Loucy (cell line): ENCODE data around the gene ANXA5.

Experiments used
- H2AFZ ChIP-seq: fragments of 200-600 bp; sonication (generic); 2 replicates; pipeline ENCODE4 v1.6.0; 2016; ENCODE audit warnings: antibody characterized with exemption, mild to moderate bottlenecking, low read length, moderate library complexity
- H3F3A ChIP-seq: fragments of 200-600 bp; 2 replicates; pipeline ENCODE4 v1.6.0; 2016; ENCODE audit warnings: antibody characterized with exemption, low read depth, mild to moderate bottlenecking
- H3K27me3 ChIP-seq: fragments of 200-600 bp; sonication (generic); 2 replicates; pipeline ENCODE4 v1.6.1; 2014; ENCODE audit warnings: low read length, mild to moderate bottlenecking; ENCODE audit not compliant: insufficient read depth, poor library complexity, severe bottlenecking
- H3K36me3 ChIP-seq: fragments of 200-600 bp; sonication (generic); 2 replicates; pipeline ENCODE4 v1.6.1; 2016; ENCODE audit warnings: low read length; ENCODE audit not compliant: insufficient read depth
- H3K4me1 ChIP-seq: fragments of 200-600 bp; sonication (generic); 2 replicates; pipeline ENCODE4 v1.5.1; 2014; ENCODE audit warnings: low read length, mild to moderate bottlenecking; ENCODE audit not compliant: insufficient read depth, poor library complexity, severe bottlenecking
- H3K4me2 ChIP-seq: fragments of 200-600 bp; sonication (generic); 2 replicates; pipeline ENCODE4 v1.6.0; 2014; ENCODE audit warnings: antibody characterized with exemption, low read length, low read depth, mild to moderate bottlenecking; ENCODE audit not compliant: poor library complexity, severe bottlenecking
- H3K4me3 ChIP-seq: fragments of 200-600 bp; sonication (generic); 2 replicates; pipeline ENCODE4 v1.5.1; 2014; ENCODE audit warnings: low read length, mild to moderate bottlenecking, mixed read lengths; ENCODE audit not compliant: poor library complexity, severe bottlenecking
- H3K79me2 ChIP-seq: fragments of 200-600 bp; sonication (generic); 2 replicates; pipeline ENCODE4 v1.6.1; 2014; ENCODE audit warnings: low read length; ENCODE audit not compliant: insufficient read depth
- H3K9ac ChIP-seq: fragments of 200-600 bp; sonication (generic); 2 replicates; pipeline ENCODE4 v1.6.0; 2014; ENCODE audit warnings: mild to moderate bottlenecking, low read depth, low read length, moderate library complexity; ENCODE audit not compliant: poor library complexity, severe bottlenecking
- H3K9me2 ChIP-seq: fragments of 200-600 bp; sonication (generic); replicated peaks from 2 replicates; pipeline ENCODE4 v1.6.1; 2016; ENCODE audit warnings: low read depth, low read length, mixed read lengths
- H3K9me3 ChIP-seq: fragments of 200-600 bp; sonication (generic); 2 replicates; pipeline ENCODE4 v1.6.1; 2014; ENCODE audit warnings: mild to moderate bottlenecking, antibody characterized with exemption, low read length, low read depth; ENCODE audit not compliant: insufficient read depth
- H4K20me1 ChIP-seq: fragments of 200-600 bp; sonication (generic); 2 replicates; pipeline ENCODE4 v1.6.0; 2014; ENCODE audit warnings: antibody characterized with exemption, low read length, mild to moderate bottlenecking; ENCODE audit not compliant: insufficient read depth, poor library complexity, severe bottlenecking
- EZH2phosphoT487 ChIP-seq: fragments of 200-600 bp; IDR thresholded peaks from 2 replicates; pipeline ENCODE4 v1.6.1; 2018; ENCODE audit warnings: antibody characterized with exemption, mild to moderate bottlenecking, moderate library complexity, borderline replicate concordance
- TF ChIP-seq, protein P1 (sequence below): fragments of 200-600 bp; sonication (generic); conservative IDR thresholded peaks from 2 replicates; pipeline ENCODE4 v1.5.1; 2014; ENCODE audit warnings: mild to moderate bottlenecking, antibody characterized with exemption, low read length

The ANXA5 gene

DNA sequence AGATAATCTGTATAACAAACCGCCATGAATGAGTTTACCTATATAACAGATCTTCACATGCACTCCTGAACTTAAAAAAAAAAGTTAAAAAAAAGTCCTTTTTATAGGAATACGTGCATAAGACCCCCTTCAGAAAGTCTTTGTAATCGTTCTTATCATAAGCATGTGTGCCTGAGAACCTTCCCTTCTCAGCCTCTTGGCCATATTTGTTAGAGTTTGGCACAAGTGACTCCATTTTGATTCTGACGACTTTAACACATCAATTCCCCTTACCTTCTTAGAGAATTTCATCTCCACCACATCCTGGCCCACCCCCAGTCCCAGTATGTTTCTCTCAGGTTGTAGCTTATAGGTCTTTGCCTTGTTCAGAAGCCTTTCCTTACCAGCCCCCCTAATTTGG lies 16.0 kb upstream of the ANXA5 start:
- H2AFZ ChIP-seq: no peak overlapping the region

DNA sequence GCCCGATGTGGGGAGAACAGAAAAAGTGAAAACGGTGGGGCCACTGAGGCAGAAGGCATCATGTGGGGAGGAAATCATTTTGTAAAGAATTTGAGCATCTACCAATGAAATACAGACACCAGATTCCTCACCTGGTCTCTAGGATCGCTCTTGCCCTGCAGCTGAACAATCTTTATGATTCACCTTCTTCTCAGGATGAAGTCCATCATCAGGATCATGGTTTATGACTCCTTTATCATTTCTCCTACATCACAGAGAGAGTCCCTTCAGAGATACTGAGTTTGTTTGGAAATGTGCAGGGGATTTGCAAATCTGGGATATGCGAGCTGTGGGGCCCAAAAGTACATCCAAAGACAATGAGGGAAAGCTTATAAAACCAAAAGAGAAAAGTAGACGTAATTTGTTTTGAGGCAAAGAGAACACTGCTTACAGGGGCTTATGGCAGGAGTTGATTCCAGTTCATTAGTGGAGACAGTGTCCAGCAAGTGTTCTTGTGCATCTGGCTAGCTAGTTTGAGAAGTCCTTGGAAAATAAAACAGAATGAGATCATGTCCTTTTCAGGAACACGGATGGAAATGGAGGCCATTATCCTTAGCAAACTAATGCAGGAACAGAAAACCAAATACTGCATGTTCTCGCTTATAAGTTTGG lies 15.3 kb upstream of the ANXA5 start:
- Histone ChIP-seq H3K9me2 (no peaks in the 10 kb centered on the region), H3K36me3 (no peaks in the 10 kb centered on the region), H3K4me1 (no peaks in the 10 kb centered on the region), H3K27me3 (no peaks in the 10 kb centered on the region), H3K79me2 (no peaks in the 10 kb centered on the region), H2AFZ (no peak overlapping the region), H3K9me3 (no peaks in the 10 kb centered on the region), H3K4me3 (no peak overlapping the region), H3F3A (no peaks in the 10 kb centered on the region), H4K20me1 (no peaks in the 10 kb centered on the region), H3K9ac (no peak overlapping the region), H3K4me2 (no peak overlapping the region)
- TF ChIP-seq, protein P1, sequence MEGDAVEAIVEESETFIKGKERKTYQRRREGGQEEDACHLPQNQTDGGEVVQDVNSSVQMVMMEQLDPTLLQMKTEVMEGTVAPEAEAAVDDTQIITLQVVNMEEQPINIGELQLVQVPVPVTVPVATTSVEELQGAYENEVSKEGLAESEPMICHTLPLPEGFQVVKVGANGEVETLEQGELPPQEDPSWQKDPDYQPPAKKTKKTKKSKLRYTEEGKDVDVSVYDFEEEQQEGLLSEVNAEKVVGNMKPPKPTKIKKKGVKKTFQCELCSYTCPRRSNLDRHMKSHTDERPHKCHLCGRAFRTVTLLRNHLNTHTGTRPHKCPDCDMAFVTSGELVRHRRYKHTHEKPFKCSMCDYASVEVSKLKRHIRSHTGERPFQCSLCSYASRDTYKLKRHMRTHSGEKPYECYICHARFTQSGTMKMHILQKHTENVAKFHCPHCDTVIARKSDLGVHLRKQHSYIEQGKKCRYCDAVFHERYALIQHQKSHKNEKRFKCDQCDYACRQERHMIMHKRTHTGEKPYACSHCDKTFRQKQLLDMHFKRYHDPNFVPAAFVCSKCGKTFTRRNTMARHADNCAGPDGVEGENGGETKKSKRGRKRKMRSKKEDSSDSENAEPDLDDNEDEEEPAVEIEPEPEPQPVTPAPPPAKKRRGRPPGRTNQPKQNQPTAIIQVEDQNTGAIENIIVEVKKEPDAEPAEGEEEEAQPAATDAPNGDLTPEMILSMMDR: no peak
- TF ChIP-seq EZH2phosphoT487: no peak

More for the DNA sequence above, 16.0 kb upstream of the ANXA5 start:
- Histone ChIP-seq H3K27me3 (no peaks in the 10 kb centered on the region), H4K20me1 (no peaks in the 10 kb centered on the region), H3K36me3 (no peaks in the 10 kb centered on the region), H3K9ac (no peak overlapping the region), H3K9me3 (no peaks in the 10 kb centered on the region), H3F3A (no peaks in the 10 kb centered on the region), H3K4me1 (no peaks in the 10 kb centered on the region), H3K4me3 (no peak overlapping the region), H3K4me2 (no peak overlapping the region), H3K79me2 (no peaks in the 10 kb centered on the region), H3K9me2 (0 out of 2 replicates have a peak, but pooled peaks cover 4% of the 10 kb centered on the region)
- TF ChIP-seq, protein P1: no peak
- no peak for TF ChIP-seq EZH2phosphoT487

DNA sequence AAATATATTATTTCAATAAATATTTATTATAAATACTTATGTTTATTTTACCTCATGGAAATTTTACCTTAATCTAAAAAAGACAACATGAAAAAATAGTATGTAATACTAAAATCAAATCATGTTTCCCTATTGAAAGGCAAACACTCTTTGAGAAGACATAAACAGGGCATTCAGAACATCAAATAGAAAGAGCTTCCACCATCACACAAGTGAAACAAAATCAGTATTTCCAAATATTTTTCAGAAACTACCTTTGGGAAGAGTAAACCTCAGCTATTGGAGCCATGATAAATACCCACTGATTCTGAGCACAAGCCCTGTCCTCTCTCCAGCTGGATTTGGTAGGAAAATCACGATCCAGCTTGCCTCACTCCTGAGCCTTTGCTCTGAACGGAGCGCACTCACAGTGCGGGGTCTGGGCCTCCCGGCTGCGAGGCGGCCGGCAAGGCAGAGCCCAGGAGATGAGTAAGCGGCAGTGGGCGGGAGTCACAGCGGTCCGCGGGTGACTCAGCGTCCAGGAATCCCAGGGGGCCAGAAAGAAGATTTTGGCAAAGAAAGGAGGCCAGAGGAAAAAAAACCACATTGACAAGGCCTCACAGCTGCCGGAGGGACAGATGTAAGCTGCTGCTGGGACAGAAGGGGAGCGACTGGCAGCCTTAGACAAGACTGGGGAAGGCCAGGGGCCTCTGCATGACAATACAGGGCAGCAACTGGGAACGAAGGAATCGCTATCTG lies 14.7 kb upstream of the ANXA5 start:
- Histone ChIP-seq H2AFZ (no peak overlapping the region), H3K4me2 (no peak overlapping the region), H3K27me3 (no peaks in the 10 kb centered on the region), H3K79me2 (no peaks in the 10 kb centered on the region), H4K20me1 (no peaks in the 10 kb centered on the region), H3K4me3 (no peak overlapping the region), H3K36me3 (no peaks in the 10 kb centered on the region), H3K9me2 (no peaks in the 10 kb centered on the region), H3K9ac (no peak overlapping the region), H3K9me3 (no peaks in the 10 kb centered on the region), H3K4me1 (no peaks in the 10 kb centered on the region), H3F3A (no peaks in the 10 kb centered on the region)
- TF ChIP-seq, protein P1: no peak
- no peak for TF ChIP-seq EZH2phosphoT487
